GM21619 (cell line): ENCODE data around the gene ERGIC1.
"Not testable (repeated sequence)": the region's sequence is repeated elsewhere in the genome, so short reads cannot be mapped to it uniquely, and the experiment has no call there.

Experiments used
- ATAC-seq: cut with Tn5 transposase; IDR thresholded peaks from one replicate; pipeline ENCODE4 v1.9.1; 2021; ENCODE audit not compliant: unreplicated experiment

The ERGIC1 gene

DNA sequence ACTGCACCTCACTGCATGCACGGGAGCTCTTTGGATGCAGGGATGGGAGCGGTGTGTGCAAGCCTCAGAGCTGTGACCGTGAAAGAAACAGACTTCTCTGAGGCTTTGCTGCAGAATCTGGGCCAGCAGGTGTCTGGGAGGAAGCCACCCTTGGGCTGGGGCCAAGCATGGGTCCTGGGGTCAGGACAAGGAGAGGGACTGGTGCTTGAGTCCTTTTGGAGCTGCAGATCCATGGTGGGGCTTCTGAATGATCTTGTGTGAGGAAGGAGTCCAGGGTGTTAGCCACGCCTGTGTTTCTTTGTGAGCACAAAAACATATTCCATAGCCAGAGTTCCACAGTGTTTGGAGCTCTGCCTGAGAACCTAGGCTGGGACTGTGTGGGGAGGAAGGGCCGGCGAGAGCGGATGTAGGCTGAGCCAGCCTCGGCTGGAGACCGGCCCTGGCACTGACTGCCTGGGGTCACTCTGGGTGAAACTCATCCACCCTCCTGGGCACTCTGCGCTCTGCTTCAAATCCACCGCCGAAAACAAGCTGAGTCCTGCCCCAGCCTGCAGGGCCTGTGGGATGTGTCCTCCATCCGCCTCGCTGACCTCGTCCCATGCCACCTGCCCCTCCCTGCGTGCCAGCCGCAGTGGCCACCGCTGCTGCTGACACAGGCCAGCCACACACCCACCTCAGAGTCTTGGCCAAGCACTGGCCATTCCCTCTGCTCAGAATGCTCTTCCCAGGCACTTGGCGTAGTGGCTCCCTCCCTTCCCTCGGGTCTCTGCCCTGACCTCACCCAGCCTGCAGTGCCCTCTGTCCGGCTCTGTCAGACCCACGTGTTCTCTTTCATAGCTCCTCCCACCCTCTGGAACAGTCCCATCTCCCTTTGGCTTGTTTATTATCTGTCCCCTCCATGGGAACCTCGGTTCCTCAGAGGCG lies 26.7 kb downstream of the ERGIC1 start:
- no peak for ATAC-seq

DNA sequence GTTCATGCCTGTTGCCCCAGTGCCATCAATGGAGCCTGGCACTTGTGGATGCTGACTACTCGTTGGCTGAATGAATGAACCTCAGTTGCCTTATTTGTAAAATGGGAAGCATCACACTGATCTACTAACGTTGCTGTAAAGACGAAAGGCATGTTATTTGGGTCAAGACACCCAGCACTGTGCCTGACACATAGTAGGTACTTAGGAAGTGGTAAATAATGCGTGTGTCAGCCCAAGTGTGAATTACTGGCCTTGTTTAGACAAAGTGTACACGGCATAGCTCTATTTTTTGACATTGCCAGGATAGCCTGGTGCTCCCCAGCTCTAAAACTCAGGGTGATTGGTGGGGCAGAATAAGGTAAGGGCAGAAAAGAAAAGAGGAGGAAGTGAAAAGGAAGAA lies 27.4 kb downstream of the ERGIC1 start:
- no peak for ATAC-seq

DNA sequence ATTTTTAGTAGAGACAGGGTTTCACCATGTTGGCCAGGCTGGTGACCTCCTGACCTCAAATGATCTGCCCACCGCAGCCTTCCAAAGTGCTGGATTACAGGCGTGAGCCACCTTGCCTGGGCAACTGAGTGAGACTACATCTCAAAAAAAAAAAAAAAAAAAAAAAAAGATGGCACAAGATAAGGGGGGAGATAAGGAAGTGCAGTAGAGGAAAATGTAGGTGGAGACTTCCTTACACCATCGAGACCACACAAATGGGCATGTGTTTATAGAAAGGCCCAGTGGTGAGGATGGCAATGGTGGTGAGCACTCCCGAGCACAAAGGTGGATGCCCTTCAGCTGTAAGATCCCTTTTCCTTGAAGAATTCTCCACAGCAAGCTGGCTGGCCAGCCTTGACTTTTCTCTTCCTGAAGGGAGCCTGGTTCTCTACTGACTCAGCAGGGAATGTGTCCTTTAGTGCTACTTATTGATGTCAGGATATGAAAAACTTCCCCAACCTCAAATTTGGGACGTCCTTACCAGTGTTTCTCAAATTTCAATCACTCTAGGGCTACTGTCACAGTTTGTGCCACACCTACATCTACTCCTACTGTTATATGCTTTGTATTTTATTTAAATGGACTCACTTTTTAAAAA lies 28.2 kb downstream of the ERGIC1 start:
- no peak for ATAC-seq

DNA sequence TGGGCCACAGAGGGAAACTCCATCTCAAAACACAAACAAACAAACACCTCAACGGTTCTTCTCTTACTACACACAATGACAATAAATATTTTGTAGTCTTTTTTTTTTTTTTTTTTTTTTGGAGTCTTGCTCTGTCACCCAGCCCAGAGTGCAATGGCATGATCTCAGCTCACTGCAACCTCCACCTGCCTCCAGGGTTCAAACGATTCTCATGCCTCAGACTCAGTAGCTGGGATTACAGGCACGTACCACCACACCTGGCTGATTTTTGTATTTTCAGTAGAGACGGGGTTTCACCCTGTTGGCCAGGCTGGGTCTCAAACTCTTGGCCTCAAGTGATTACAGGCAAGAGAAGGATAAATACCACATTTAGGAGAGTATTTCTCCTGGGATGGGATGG lies 30.1 kb downstream of the ERGIC1 start:
- ATAC-seq: not testable (repeated sequence)

DNA sequence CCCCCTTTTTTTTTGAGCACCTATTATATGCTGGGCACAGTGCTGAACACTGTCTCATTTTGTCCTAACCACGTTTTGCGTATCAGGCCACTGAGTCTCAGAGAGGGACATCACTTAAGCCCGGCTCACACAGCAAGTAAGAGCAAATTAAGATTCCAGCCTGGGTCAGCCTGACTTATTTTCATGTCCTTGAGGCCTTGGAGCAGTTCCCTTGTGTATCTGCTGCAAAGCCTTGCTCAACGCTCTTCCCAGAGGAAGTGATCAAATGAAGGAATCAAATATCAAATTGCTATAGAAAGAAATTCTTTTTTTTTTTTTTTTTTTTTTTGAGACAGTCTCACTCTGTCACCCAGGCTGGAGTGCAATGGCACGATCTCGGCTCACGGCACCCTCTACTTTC lies 30.7 kb downstream of the ERGIC1 start:
- ATAC-seq: no peak

DNA sequence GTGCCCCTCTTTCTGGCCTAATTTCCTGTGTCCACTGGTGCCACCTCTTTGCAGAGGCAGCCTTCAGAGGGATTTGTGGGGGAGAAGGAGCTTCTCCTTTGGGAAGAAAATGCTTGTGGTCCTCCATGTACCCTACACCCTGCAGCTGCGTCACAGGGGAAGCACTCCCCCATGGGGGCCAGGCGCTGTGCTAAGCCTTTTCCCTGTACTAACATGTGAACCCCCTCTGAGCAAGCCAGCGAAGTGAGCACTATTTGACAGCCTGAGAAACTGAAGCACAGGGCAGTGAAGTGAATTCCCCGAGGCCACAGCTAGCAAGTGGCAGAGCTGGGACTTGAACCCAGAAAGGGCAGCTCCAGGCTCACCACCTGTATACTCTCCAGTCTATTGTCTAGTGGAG lies 32.3 kb downstream of the ERGIC1 start:
- no peak for ATAC-seq

DNA sequence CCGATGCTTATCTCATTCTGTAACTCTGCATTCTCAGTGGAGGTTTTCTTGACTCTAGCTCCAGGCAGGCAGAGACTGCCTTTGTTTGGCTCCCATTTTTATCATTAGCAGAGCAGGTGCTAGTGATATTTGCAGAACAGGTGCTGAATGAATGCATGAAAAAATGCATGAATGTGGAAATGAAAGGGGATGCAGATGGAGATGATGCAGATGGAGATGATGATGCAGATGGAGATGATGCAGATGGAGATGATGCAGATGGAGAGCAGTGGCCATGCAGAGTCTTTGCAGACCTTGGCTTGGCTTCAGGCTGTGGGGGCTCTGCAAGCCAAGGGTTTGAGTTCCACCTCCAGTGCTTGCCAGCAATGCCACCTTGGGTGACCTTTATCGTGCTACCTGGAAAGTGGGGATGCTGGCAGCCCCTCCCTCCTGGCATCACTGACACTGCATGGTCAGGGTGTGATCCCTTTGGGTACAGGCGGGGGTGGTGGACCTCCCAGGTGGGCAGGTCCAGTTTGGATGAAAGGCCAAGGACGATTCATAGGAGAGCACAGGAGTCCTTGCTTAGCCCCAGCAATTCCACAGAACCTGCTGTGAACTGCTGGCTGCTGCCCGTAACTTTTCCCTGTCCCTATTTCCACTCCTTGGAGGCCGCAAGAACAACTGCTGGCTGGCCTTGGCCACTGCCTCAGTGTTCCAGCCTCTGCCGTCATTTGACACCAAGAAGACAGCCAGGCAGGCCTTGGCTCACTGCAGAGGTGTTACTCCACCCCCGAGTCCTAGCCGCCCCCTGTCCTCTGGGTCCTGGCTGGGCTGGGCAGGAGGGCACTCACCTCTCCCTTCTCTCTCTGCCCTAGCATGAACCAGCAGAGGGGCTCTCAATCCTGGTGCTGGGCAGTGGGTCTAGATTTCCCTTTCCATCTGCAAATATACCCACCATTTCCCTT lies 33.0 kb downstream of the ERGIC1 start:
- ATAC-seq: no peak

DNA sequence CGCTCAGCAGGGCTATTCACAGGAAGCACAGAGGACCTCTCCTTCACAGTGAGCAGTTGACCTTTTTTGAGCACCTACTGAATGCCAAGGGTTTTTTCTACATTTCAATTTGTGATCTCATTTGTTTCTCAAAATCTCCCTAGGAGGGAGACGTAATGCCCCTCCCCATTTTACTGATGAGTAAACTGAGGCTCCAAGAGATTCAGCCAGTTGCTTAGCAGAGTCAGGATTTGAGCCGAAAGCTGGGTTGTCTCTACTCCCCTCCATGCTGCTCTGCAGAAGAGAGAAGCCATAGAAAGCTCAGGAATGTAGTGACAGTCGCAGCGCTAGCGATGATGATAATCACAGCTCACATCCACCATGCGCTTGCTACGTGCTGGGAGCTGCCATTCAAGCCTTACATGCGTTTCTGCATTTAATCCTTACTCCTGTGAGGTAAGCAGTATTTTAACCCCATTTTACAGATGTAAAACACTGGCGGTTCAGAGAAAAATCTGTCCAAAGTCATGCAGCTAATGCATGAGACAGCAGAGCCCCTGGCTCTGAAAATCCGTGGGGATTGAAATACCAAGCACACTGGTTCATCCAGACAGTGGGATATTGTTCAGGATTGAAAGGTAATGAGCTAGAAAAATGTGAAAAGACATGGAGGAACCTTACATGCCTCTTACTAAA lies 33.8 kb downstream of the ERGIC1 start:
- ATAC-seq: no peak

DNA sequence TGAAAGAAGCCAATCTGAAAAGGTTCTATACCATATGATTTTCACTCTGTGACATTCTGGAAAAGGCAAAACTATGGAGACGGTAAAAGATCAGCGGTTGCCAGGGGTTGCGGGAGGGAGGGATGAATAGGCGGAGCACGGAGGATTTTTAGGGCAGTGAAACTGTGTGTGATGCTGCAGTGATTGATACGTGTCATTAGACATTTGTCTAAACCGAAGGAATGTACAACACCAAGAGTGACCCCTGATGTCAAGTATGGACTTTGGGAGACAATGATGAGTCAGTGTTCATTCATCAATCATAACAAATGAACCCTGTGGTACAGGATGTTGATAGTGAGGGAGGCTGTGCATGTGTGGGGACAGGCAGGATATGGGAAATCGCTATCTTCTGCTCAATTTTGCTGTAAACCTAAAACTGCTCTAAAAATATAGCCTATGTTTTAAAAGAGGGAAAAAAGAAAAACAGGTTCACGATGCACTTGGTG lies 34.4 kb downstream of the ERGIC1 start:
- no peak for ATAC-seq

DNA sequence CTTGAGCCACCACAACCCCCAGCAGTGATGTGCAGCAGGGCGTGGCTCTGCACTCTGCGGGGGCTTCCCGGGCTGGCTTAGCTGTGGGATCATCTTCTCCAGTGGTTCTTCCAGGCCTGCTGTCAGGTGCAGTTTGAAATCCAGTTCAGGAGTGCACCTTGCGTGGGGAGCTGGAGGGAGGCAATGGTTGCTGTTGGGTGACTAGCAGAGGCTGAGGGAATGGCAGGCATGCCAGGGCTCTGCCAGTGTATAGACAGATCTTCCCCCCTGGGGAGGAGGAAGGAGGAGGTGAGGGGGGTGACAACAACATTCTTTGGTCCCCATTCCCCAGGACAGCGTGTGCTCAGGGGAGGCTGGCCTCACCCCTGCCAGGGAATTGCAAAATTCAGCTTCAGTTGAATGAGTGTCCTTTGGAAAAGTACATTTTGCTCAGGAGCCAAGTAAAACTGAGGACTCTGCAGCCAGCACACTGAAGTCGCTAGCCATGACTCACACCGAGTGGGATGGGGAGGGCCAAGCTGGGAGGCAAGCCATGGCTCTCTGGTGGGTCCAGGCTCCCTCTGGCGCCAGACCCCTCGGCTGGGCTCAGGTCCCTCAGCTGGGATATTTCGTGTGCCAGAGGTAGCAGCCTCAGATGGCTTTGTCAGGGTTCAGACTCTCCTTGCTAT lies 35.0 kb downstream of the ERGIC1 start:
- no peak for ATAC-seq

DNA sequence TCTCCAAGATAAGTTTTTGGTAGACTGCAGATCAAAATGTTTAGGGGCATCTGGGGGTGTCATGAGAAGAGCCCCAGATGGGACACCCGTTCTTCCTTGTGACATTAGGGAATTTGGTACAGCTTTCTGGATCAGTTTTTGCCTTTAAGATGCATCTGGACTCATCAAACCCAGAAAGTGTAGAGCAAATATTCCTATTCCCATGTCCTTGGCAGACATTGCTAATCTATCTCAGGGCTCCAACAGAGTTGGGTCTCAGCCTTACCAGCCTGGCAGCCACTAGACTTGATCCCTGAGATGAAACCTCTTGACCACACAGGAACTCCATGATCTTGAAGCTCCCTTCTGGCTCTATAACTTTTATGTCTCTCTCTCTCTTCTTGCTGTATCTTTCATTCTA lies 35.6 kb downstream of the ERGIC1 start:
- ATAC-seq: no peak

DNA sequence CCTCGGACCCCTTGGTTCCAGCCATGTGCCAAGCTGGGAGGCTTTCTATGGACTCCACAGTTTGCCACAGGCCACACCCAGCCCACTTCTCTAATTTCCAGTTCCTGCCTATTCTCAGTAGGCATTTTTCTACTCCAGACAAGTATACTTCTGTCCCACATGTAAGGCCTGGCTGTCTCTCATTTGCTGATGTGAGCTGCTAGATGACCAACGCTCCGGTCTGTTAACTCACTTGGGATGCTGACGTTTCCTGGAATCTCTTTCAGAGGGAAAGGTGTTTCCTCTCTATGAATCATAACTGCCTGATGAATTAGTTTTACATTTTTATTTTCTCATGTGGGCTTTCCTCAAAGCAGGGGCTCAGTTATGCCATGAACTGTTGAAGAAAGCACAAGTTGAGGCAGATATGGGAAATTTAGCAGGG lies 36.3 kb downstream of the ERGIC1 start:
- no peak for ATAC-seq

DNA sequence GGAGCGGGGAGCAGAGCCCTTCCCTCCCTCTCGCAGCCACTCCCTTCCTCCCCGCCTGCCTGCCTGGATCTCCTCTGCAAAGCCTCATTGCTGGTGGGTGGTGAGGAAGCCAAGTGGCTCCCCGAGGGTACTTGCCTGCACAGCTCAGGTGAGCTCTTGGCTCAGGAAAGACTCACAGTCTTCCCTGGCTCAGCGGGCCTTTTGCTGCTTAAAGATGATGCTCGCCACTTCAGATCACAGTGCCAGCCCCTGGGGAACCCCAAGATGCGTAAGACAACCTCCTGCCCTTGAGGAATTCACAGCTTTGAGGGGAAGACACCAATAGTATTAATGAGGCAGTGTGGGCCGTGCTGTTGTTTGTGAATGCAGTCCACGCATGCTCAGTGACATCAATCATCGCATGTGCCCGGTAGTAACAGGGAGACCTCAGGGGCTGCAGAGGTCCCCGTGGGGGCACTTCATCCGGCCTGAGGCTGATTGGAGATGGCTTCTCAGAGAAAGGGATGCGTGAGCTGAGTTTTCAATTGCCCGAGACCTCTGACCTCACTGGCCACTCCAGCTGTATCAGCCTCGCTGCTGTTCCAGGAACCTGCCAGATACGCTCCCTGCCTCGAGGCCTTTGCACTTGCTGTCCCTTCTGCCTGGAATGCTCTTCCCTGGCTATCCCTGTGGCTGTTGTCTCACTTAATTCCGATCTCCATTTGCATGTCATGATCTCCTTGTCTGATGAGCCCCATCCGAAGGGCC lies 36.8 kb downstream of the ERGIC1 start:
- no peak for ATAC-seq

DNA sequence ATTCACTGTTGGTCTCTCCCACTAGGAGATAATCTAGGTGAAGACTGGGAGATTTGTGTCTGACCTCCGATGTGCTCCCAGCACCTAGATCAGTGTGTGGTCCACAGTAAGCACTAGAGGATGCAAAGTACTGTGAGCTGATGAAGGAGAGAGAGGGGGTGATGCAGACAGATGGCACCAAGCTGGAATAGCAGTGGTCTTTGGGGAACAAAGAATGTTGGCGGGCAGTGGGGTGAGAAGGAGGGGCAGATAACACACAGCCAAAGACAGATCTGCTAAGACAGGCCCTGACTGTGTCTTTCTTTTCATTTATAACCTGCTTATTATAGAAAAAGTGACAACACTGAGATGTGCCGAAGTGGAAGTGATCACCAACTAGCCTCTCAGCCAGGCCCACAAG lies 37.5 kb downstream of the ERGIC1 start:
- no peak for ATAC-seq

DNA sequence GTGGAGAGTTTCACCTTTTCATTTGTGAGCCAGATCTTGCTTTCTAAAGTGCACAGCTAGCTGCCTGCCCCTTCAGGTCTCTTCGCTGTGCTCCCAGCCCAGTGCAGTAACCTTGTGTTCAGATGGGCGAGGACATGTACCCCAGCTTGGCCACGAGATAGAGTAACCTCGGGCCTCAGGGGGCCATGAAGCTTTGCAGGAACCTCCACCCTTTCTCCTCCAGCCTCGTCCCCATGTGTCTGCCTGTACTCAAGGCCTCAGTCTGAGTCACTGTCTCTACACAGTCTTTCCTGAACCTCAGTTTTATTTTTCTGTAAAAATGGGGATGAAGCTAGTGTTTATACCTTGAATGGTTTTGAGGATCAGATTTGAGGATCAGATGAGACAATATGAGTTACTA lies 37.9 kb downstream of the ERGIC1 start:
- ATAC-seq: no peak

DNA sequence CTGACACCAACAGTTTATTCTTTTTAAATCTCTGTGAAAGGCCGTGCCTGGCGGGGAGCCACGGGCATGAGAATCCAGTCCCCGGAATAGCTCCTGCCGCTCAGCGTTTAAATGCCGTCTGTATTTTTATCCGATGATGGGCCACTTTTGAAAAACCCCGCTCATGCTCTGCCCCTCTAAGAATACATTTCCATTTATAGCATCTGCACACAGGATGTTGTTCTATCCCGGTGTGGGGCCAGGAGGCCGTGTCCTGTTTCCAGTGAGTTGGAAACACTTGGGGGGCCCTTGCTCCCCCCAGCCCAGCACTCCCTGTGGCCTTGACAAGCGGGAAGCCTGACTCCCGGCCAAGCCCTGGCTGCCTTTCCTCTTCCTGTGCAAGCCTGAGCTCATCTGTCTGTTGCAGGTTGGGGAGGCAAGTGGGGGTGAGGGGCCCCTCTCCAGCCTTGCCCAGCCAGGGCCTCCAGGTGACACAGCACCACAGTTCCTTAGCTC lies 39.0 kb downstream of the ERGIC1 start:
- no peak for ATAC-seq

DNA sequence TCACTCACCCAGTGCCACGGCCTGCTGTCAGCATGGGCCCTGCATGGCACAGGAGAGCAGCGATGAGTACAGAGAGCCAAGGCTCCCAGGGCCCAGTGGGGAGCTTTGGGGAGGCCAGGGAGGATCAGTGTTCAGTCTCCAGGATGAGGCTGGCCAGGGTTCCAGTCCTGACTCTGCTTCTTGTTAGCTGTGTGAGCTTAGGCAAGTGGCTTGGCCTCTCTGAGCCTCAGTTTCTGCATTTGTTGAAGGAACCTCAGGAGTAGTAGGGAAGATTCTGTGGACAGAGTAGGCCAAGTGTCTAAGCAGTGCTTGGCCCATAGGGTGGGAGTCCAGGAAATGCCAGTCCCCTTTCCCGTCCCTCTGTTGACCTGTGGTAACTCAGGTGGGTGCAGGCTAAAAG lies 39.5 kb downstream of the ERGIC1 start:
- no peak for ATAC-seq

DNA sequence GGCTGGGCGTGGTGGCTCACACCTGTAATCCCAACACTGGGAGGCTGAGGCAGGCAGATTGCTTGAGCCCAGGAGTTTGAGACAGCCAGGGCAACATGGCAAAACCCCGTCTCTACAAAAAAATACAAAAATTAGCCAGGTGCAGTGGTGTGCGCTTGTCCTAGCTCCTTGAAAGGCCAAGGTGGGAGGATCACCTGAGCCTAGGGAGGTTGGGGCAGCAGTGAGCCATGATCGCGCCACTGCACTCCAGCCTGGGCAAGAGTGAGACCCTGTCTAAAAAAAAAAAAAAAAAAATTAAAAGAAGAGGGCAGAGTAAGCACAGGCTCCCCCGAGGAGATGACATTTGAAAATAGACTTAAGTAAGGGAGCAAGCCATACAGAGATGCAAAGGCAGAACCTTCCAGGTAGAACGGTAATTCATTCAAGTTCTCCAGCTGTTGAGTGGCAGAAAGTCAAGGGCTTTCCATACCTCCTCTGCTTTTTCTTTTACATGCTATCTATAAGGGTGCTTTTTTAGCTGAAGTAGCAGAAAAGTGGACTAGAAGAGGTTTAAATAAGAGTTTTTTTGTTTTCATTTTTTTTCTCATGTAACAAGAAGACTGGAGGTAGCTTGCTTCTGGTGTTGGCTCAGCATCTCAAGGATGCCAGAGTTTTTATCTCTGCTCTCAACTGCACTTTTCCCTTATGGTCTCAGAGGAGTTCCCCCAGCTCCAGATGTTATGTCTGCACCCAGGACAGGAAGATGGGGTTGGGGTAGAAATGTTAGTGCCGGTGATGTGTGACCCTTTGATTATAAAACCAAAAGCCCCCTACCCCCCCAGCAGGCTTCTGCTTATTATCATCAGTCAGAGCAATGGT lies 40.8 kb downstream of the ERGIC1 start:
- no peak for ATAC-seq
